SK-N-SH treated with all-trans-retinoic acid at 6 μM for 48 hours (cell line): ENCODE measurements around the gene CCDC178.
"Not testable (repeated sequence)": the region's sequence is repeated elsewhere in the genome, so short reads cannot be mapped to it uniquely, and the experiment has no call there.

Experiments
- ATAC-seq: fragments of 200-7000 bp; cut with Tn5 transposase; 3 replicates; pipeline ENCODE4 v1.9.1; 2020; ENCODE audit warnings: mild to moderate bottlenecking, moderate library complexity
- ARNTL ChIP-seq: fragments of 450-650 bp; formaldehyde crosslinking; IDR thresholded peaks from 2 replicates; pipeline ENCODE4 v1.5.0; 2020; ENCODE audit warnings: low read depth, mild to moderate bottlenecking, moderate library complexity, borderline replicate concordance
- BACH2 ChIP-seq: fragments of 250-450 bp; sonication (Bioruptor Pico); IDR thresholded peaks from 2 replicates; pipeline ENCODE4 v1.9.0; 2021; ENCODE audit warnings: mild to moderate bottlenecking, borderline replicate concordance
- CSDC2 ChIP-seq: fragments of 250-450 bp; sonication (Bioruptor Pico); IDR thresholded peaks from 2 replicates; pipeline ENCODE4 v1.5.0; 2020; ENCODE audit warnings: mild to moderate bottlenecking, moderate library complexity
- CSRNP3 ChIP-seq: fragments of 250-450 bp; sonication (Bioruptor Pico); IDR thresholded peaks from 2 replicates; pipeline ENCODE4 v1.5.1; 2021; ENCODE audit warnings: mild to moderate bottlenecking, moderate library complexity
- ESRRG ChIP-seq: fragments of 250-450 bp; sonication (Bioruptor Pico); IDR thresholded peaks from 2 replicates; pipeline ENCODE4 v1.6.1; 2021; ENCODE audit warnings: mild to moderate bottlenecking
- GLIS3 ChIP-seq: fragments of 250-450 bp; sonication (Bioruptor Pico); IDR thresholded peaks from 2 replicates; pipeline ENCODE4 v1.5.0; 2020; ENCODE audit warnings: mild to moderate bottlenecking, moderate library complexity
- ISL1 ChIP-seq: fragments of 250-450 bp; sonication (Bioruptor Pico); IDR thresholded peaks from 2 replicates; pipeline ENCODE4 v2.1.2; 2022; ENCODE audit warnings: mild to moderate bottlenecking, moderate library complexity
- OSR1 ChIP-seq: fragments of 250-450 bp; sonication (Bioruptor Pico); IDR thresholded peaks from 2 replicates; pipeline ENCODE4 v1.8.0; 2022; ENCODE audit warnings: moderate library complexity, mild to moderate bottlenecking, inconsistent platforms
- PATZ1 ChIP-seq: fragments of 250-450 bp; sonication (Bioruptor Pico); IDR thresholded peaks from 2 replicates; pipeline ENCODE4 v1.8.0; 2020; ENCODE audit warnings: mild to moderate bottlenecking, moderate library complexity, borderline replicate concordance
- POU6F1 ChIP-seq: fragments of 250-450 bp; sonication (Bioruptor Pico); IDR thresholded peaks from 2 replicates; pipeline ENCODE4 v1.8.0; 2021; ENCODE audit warnings: low read depth, mild to moderate bottlenecking, moderate library complexity, borderline replicate concordance
- PPARA ChIP-seq: fragments of 250-450 bp; sonication (Bioruptor Pico); IDR thresholded peaks from 2 replicates; pipeline ENCODE4 v1.5.0; 2020; ENCODE audit warnings: mild to moderate bottlenecking, borderline replicate concordance
- RARB ChIP-seq: fragments of 250-450 bp; sonication (Bioruptor Pico); IDR thresholded peaks from 2 replicates; pipeline ENCODE4 v1.8.0; 2021; ENCODE audit warnings: mild to moderate bottlenecking, moderate library complexity
- SNAI2 ChIP-seq: fragments of 250-450 bp; sonication (Bioruptor Pico); IDR thresholded peaks from 2 replicates; pipeline ENCODE4 v1.5.0; 2020; ENCODE audit warnings: mild to moderate bottlenecking, moderate library complexity
- TCF4 ChIP-seq: fragments of 250-450 bp; sonication (Bioruptor Pico); IDR thresholded peaks from 2 replicates; pipeline ENCODE4 v1.8.0; 2021; ENCODE audit warnings: mild to moderate bottlenecking, moderate library complexity, borderline replicate concordance
- TOX ChIP-seq: fragments of 250-450 bp; sonication (Bioruptor Pico); IDR thresholded peaks from 2 replicates; pipeline ENCODE4 v1.8.0; 2021; ENCODE audit warnings: mild to moderate bottlenecking, moderate library complexity, borderline replicate concordance
- TSHZ2 ChIP-seq: fragments of 250-450 bp; sonication (Bioruptor Pico); IDR thresholded peaks from 2 replicates; pipeline ENCODE4 v1.5.0; 2020; ENCODE audit warnings: mild to moderate bottlenecking, moderate library complexity
- ZC3H10 ChIP-seq: fragments of 250-450 bp; sonication (Bioruptor Pico); IDR thresholded peaks from 2 replicates; pipeline ENCODE4 v1.5.1; 2021; ENCODE audit warnings: mild to moderate bottlenecking, moderate library complexity
- ZFP3 ChIP-seq: fragments of 250-450 bp; sonication (Bioruptor Pico); IDR thresholded peaks from 2 replicates; pipeline ENCODE4 v1.5.0; 2020; ENCODE audit warnings: mild to moderate bottlenecking, moderate library complexity
- ZFP30 ChIP-seq: fragments of 450-650 bp; formaldehyde crosslinking; IDR thresholded peaks from 2 replicates; pipeline ENCODE4 v1.5.0; 2022; ENCODE audit warnings: mild to moderate bottlenecking, moderate library complexity
- ZNF70 ChIP-seq: fragments of 450-650 bp; formaldehyde crosslinking; IDR thresholded peaks from 2 replicates; pipeline ENCODE4 v1.5.0; 2020; ENCODE audit warnings: mild to moderate bottlenecking, moderate library complexity
- ZNF8 ChIP-seq: fragments of 450-650 bp; formaldehyde crosslinking; IDR thresholded peaks from 2 replicates; pipeline ENCODE4 v1.5.0; 2020; ENCODE audit warnings: mild to moderate bottlenecking, moderate library complexity

The CCDC178 gene

GRCh38 chr18:33339733-33340132 is 100.8 kb downstream of the CCDC178 start:
- not testable (repeated sequence) for ATAC-seq

- ATAC-seq, result no peak
- TF ChIP-seq GLIS3 (CRISPR knock-in tag) (no peak), ARNTL (CRISPR knock-in tag) (no peak), ZFP3 (CRISPR knock-in tag) (no peak), TOX (CRISPR knock-in tag) (no peak), TCF4 (CRISPR knock-in tag) (no peak), ZFP30 (CRISPR knock-in tag) (no peak), CSRNP3 (CRISPR knock-in tag) (no peak), OSR1 (no peak), ZNF70 (CRISPR knock-in tag) (no peak), SNAI2 (CRISPR knock-in tag) (no peak), CSDC2 (CRISPR knock-in tag) (no peak), PATZ1 (CRISPR knock-in tag) (no peak), ZC3H10 (CRISPR knock-in tag) (no peak), ZNF8 (CRISPR knock-in tag) (no peak)
Observed at GRCh38 chr18:33334781-33335180, 105.7 kb downstream of the CCDC178 start.

- ATAC-seq, result no peak
- TF ChIP-seq ZNF8 (CRISPR knock-in tag) (no peak), RARB (no peak), OSR1 (no peak), GLIS3 (CRISPR knock-in tag) (no peak), BACH2 (CRISPR knock-in tag) (no peak), TCF4 (CRISPR knock-in tag) (no peak), ZFP30 (CRISPR knock-in tag) (no peak), ISL1 (CRISPR knock-in tag) (no peak), ZFP3 (CRISPR knock-in tag) (no peak), CSDC2 (CRISPR knock-in tag) (no peak), ARNTL (CRISPR knock-in tag) (no peak), ESRRG (CRISPR knock-in tag) (no peak), ZNF70 (CRISPR knock-in tag) (no peak), CSRNP3 (CRISPR knock-in tag) (no peak), PPARA (CRISPR knock-in tag) (no peak), POU6F1 (CRISPR knock-in tag) (no peak), TSHZ2 (CRISPR knock-in tag) (no peak), TOX (CRISPR knock-in tag) (no peak)
Observed at GRCh38 chr18:33330711-33331110, 109.8 kb downstream of the CCDC178 start.
